Breast epithelium (tissue), 3 donors: ENCODE results near the gene JUND.
A peak's percentile ranks its signal among the peaks of the same experiment; 100 is the strongest.

Experiments used
- CTCF ChIP-seq, 3 donors: fragments of 450-650 bp; IDR thresholded peaks; one replicate each; pipeline ENCODE4 v1.5.1; 2016 to 2017; ENCODE audit warnings: antibody characterized with exemption in 3 of 3, mild to moderate bottlenecking in 3 of 3, moderate library complexity in 3 of 3
- POLR2AphosphoS5 ChIP-seq, 3 donors: sonication (generic); formaldehyde crosslinking; IDR thresholded peaks; one replicate each; pipeline ENCODE4 v1.6.1; 2017; ENCODE audit warnings: antibody characterized with exemption in 3 of 3

GRCh38 chr19:18322759-18323460 is 41.5 kb upstream of the JUND start, which contains the start of gene LSM4:
- TF ChIP-seq CTCF (IDR thresholded peaks at IDR 0.05) = peak in 1 of 3 donors; percentile 42
- TF ChIP-seq POLR2AphosphoS5 (IDR thresholded peaks at IDR 0.05) = peak in 2 of 3 donors; percentile 84 to 91
